Left lung (tissue), 10 donors: ENCODE data around the gene AHNAK2. TPM values are rescaled to one million over a fixed set of nuclear protein-coding genes. Genes with fewer than 3 reads are reported as not detected.

Experiments
- ATAC-seq: fragments of 200-7000 bp; cut with Tn5 transposase; one replicate; pipeline ENCODE4 v1.9.1; 2020; ENCODE audit warnings: moderate library complexity
- DNase-seq, 4 donors: peaks; one replicate each; pipeline ENCODE4 v3.0.0-alpha.2; 2013 to 2020
- H3K27ac ChIP-seq, 2 donors: fragments of 200-600 bp; sonication (generic) in 1 of 2; one replicate each; pipeline versions ENCODE4 v1.5.0 to v1.8.0; 2020 to 2021
- H3K27me3 ChIP-seq, 2 donors: fragments of 200-600 bp; sonication (generic) in 1 of 2; one replicate each; pipeline versions ENCODE4 v1.5.0 to v1.8.0; 2020 to 2021
- H3K36me3 ChIP-seq, 2 donors: fragments of 200-600 bp; sonication (generic) in 1 of 2; one replicate each; pipeline versions ENCODE4 v1.5.0 to v1.8.0; 2020 to 2021
- H3K4me1 ChIP-seq, 2 donors: fragments of 200-600 bp; one replicate each; pipeline ENCODE4 v1.8.0; 2021
- H3K4me3 ChIP-seq, 2 donors: fragments of 200-600 bp; sonication (generic) in 1 of 2; one replicate each; pipeline versions ENCODE4 v1.5.0 to v1.8.0; 2020 to 2021; ENCODE audit warnings: mild to moderate bottlenecking in 1 of 2
- H3K9me3 ChIP-seq, 2 donors: fragments of 200-600 bp; sonication (generic) in 1 of 2; one replicate each; pipeline versions ENCODE4 v1.5.0 to v1.8.0; 2020 to 2021
- CTCF ChIP-seq, 2 donors: fragments of 200-600 bp; sonication (generic) in 1 of 2; IDR thresholded peaks; one replicate each; pipeline versions ENCODE4 v1.5.0 to v1.8.0; 2021; ENCODE audit warnings: antibody characterized with exemption in 2 of 2
- intact Hi-C, 2 donors: fragments of 100-400 bp; cut with DNase I; formaldehyde crosslinking; loops; one replicate each; pipeline versions ENCODE4 v1.11.2 to v1.14.2; 2022
- polyA plus RNA-seq, 6 donors: library from polyadenylated mRNA; unstranded; fragments of 120-200 nt; gene quantifications; one replicate each; pipeline ENCODE4 v1.2.1, GENCODE V29; 2013; ENCODE audit not compliant: insufficient read length in 6 of 6
- total RNA-seq, 2 donors: library from RNA; stranded (reverse); fragmentation: NEBNext Ultra II Directional; extraction: Animal tissue kit (Norgen Biotek cat#: 25700); gene quantifications; one replicate each; pipeline ENCODE4 v1.2.1, GENCODE V29; 2021
- donor health status: DM: no; HTN: yes; CAD: no.
- donor health status: DM: no; HTN: no; CAD: no.

The AHNAK2 gene
- total and polyA plus RNA-seq, 8 donors: 1.4 to 22.3 (median 2.5) TPM

GRCh38 chr14:104985675-104986486, 7.7 kb upstream of the AHNAK2 start, which contains the start of gene CLBA1:
CLBA1 (plus strand) TSS chr14:104985788; CDS start chr14:104986432, 644 bp downstream.
- H3K9me3 ChIP-seq: no peaks in the 10 kb centered on the region
- H3K27me3 ChIP-seq: no peaks in the 10 kb centered on the region
- DNase-seq (peak; percentile 91 to 98 (median 95)), ATAC-seq (peak; percentile 97)
- peak within 1 kb of the TSS; percentile 69 to 83 for H3K27ac ChIP-seq
- intact Hi-C loops: no loop called here
- H3K4me1 ChIP-seq: peaks cover 12 to 23% of the 10 kb centered on the region in 2 donors
- no peak for TF ChIP-seq CTCF (IDR thresholded peaks at IDR 0.05)
- no peaks in the 10 kb centered on the region for H3K36me3 ChIP-seq
- H3K4me3 ChIP-seq: peak within 1 kb of the TSS; percentile 71 to 89

- Histone ChIP-seq H3K4me1 (peaks cover 12 to 32% of the 10 kb centered on the region in 2 donors), H3K27ac (no peak overlapping the region)
- intact Hi-C loops: no loop called here
Measured at GRCh38 chr14:104984056-104984894, 6.1 kb upstream of the AHNAK2 start.

GRCh38 chr14:104983231-104983721, 5.1 kb upstream of the AHNAK2 start:
- no peaks in the 10 kb centered on the region for H3K36me3 ChIP-seq
- H3K27ac ChIP-seq: no peak overlapping the region
- no peaks in the 10 kb centered on the region for H3K9me3 ChIP-seq
- intact Hi-C loops: no loop called here
- ATAC-seq (no peak), DNase-seq (peak in 1 of 4 donors; percentile 44)
- H3K4me1 ChIP-seq: peaks cover 16 to 42% of the 10 kb centered on the region in 2 donors
- H3K27me3 ChIP-seq: peaks cover 0 to 12% of the 10 kb centered on the region in 2 donors
- TF ChIP-seq CTCF (IDR thresholded peaks at IDR 0.05): no peak
- H3K4me3 ChIP-seq: no peak overlapping the region

More at GRCh38 chr14:104984056-104984894, 6.1 kb upstream of the AHNAK2 start:
- Histone ChIP-seq H3K27me3 (peaks cover 0 to 2% of the 10 kb centered on the region in 2 donors), H3K9me3 (no peaks in the 10 kb centered on the region), H3K4me3 (no peak overlapping the region), H3K36me3 (no peaks in the 10 kb centered on the region)
- DNase-seq (no peak), ATAC-seq (no peak)
- no peak for TF ChIP-seq CTCF (IDR thresholded peaks at IDR 0.05)

GRCh38 chr14:104982548-104983230, 4.5 kb upstream of the AHNAK2 start:
- H3K36me3 ChIP-seq: no peaks in the 10 kb centered on the region
- H3K27ac ChIP-seq: no peak overlapping the region
- no peak overlapping the region for H3K4me3 ChIP-seq
- peaks cover 0 to 18% of the 10 kb centered on the region in 2 donors for H3K27me3 ChIP-seq
- H3K9me3 ChIP-seq: no peaks in the 10 kb centered on the region
- ATAC-seq (no peak), DNase-seq (peak in 1 of 4 donors; percentile 55)
- intact Hi-C loops: no loop called here
- TF ChIP-seq CTCF (IDR thresholded peaks at IDR 0.05): no peak
- peaks cover 18 to 48% of the 10 kb centered on the region in 2 donors for H3K4me1 ChIP-seq
